Measurements from ENCODE around the gene FAM72C.
"Not testable (repeated sequence)": the region's sequence is repeated elsewhere in the genome, so short reads cannot be mapped to it uniquely, and the experiment has no call there.

- not testable (repeated sequence) for TF ChIP-seq CTCF, POLR2A, EP300 (IDR thresholded peaks at IDR 0.05)
These were observed 17.0 kb upstream of the FAM72C start for GRCh38 chr1:143988602-143989426.
